Calu3 (cell line): ENCODE measurements around the gene TOR2A. TPM values are rescaled to one million over a fixed set of nuclear protein-coding genes. Genes with fewer than 3 reads are reported as not detected.
"Not testable (repeated sequence)": the region's sequence is repeated elsewhere in the genome, so short reads cannot be mapped to it uniquely, and the experiment has no call there.

Experiments used
- BruUV-seq: library from RNA; stranded (reverse); fragments of 400-500 nt; replicated peaks from 2 replicates; lab custom pipeline; 2021; lab: Mats Ljungman, UMichigan
- CTCF ChIA-PET: fragments of 300-600 bp; sonication (Branson Sonifier 250); formaldehyde crosslinking; loops from one replicate; lab custom pipeline; 2022; ENCODE audit warnings: antibody characterized with exemption; lab: Charles Lee
- DNase-seq: peaks from one replicate; pipeline ENCODE4 v3.0.0; 2022
- H3K27ac Mint-ChIP-seq: one replicate; pipeline ENCODE4 v1.8.0; 2022; ENCODE audit warnings: mixed read lengths; ENCODE audit not compliant: unreplicated experiment
- H3K27me3 Mint-ChIP-seq: one replicate; pipeline ENCODE4 v1.8.0; 2022; ENCODE audit warnings: mixed read lengths; ENCODE audit not compliant: unreplicated experiment
- H3K36me3 Mint-ChIP-seq: one replicate; pipeline ENCODE4 v1.8.0; 2022; ENCODE audit warnings: mild to moderate bottlenecking, moderate library complexity, mixed read lengths; ENCODE audit not compliant: insufficient read depth, unreplicated experiment
- H3K4me1 Mint-ChIP-seq: one replicate; pipeline ENCODE4 v1.8.0; 2022; ENCODE audit warnings: mild to moderate bottlenecking, low read depth, mixed read lengths; ENCODE audit not compliant: unreplicated experiment
- H3K4me3 Mint-ChIP-seq: one replicate; pipeline ENCODE4 v1.8.0; 2022; ENCODE audit warnings: mild to moderate bottlenecking, low read depth, moderate library complexity, mixed read lengths; ENCODE audit not compliant: unreplicated experiment
- H3K9me3 Mint-ChIP-seq: one replicate; pipeline ENCODE4 v1.8.0; 2022; ENCODE audit warnings: low read depth, mixed read lengths; ENCODE audit not compliant: unreplicated experiment
- intact Hi-C: fragments of 100-400 bp; cut with micrococcal nuclease; formaldehyde crosslinking; loops from one replicate; pipeline ENCODE4 v1.10.0; 2022; ENCODE audit not compliant: unreplicated experiment
- total RNA-seq: library from RNA; stranded (reverse); gene quantifications from 2 replicates; pipeline ENCODE4 v1.2.3, GENCODE V29; 2022
- TF ChIP-seq, protein P1 (sequence below): fragments of 200-600 bp; IDR thresholded peaks from one replicate; pipeline ENCODE4 v1.8.0; 2022; ENCODE audit warnings: antibody characterized with exemption; ENCODE audit not compliant: unreplicated experiment

TOR2A gene
- total RNA-seq, 1 experiment from 2014 or later: 7.6 TPM

GRCh38 chr9:127761491-127761956 lies 26.4 kb upstream of the TOR2A start:
- peaks cover 54% of the 10 kb centered on the region for H3K27me3 Mint-ChIP-seq
- no TSS peak for BruUV-seq
- intact Hi-C loops: no loop called here
- CTCF ChIA-PET: no interaction called here
- no peaks in the 10 kb centered on the region for H3K9me3 Mint-ChIP-seq
- H3K4me3 Mint-ChIP-seq: no peak overlapping the region
- TF ChIP-seq, protein P1, sequence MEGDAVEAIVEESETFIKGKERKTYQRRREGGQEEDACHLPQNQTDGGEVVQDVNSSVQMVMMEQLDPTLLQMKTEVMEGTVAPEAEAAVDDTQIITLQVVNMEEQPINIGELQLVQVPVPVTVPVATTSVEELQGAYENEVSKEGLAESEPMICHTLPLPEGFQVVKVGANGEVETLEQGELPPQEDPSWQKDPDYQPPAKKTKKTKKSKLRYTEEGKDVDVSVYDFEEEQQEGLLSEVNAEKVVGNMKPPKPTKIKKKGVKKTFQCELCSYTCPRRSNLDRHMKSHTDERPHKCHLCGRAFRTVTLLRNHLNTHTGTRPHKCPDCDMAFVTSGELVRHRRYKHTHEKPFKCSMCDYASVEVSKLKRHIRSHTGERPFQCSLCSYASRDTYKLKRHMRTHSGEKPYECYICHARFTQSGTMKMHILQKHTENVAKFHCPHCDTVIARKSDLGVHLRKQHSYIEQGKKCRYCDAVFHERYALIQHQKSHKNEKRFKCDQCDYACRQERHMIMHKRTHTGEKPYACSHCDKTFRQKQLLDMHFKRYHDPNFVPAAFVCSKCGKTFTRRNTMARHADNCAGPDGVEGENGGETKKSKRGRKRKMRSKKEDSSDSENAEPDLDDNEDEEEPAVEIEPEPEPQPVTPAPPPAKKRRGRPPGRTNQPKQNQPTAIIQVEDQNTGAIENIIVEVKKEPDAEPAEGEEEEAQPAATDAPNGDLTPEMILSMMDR: no peak
- H3K4me1 Mint-ChIP-seq: no peaks in the 10 kb centered on the region
- H3K27ac Mint-ChIP-seq: no peak overlapping the region
- no peak for DNase-seq
- no peaks in the 10 kb centered on the region for H3K36me3 Mint-ChIP-seq

- H3K36me3 Mint-ChIP-seq: no peaks in the 10 kb centered on the region
- H3K27me3 Mint-ChIP-seq: peaks cover 49% of the 10 kb centered on the region
- TF ChIP-seq, protein P1: no peak
- DNase-seq: no peak
- no peaks in the 10 kb centered on the region for H3K4me1 Mint-ChIP-seq
- no peaks in the 10 kb centered on the region for H3K9me3 Mint-ChIP-seq
- no TSS peak for BruUV-seq
- H3K4me3 Mint-ChIP-seq: no peak overlapping the region
- CTCF ChIA-PET: no interaction called here
- H3K27ac Mint-ChIP-seq: no peak overlapping the region
- intact Hi-C loops: no loop called here
Observed at GRCh38 chr9:127761061-127761460, 26.0 kb upstream of the TOR2A start.

DNA sequence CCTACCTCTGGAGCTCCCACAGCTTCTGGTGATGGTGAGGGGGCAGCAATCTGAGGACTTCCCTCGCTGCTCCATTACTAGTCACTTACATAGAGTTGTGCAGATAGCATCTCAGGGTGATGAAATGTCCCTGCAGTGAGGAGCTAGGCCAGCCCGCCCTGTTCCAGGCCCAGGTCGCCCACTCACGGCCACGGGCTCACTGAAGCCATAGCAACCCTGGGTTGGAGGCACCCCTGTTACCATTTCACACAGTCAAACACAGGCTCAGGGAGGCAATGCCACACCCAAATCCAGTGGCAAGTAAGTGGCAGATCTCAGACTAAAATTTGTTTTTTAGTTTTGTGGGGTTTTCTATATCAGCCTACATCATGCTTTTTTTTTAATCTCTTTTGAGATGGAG lies 23.7 kb upstream of the TOR2A start:
- DNase-seq: no peak
- CTCF ChIA-PET: no interaction called here
- no peaks in the 10 kb centered on the region for H3K36me3 Mint-ChIP-seq
- BruUV-seq: no TSS peak
- no peaks in the 10 kb centered on the region for H3K9me3 Mint-ChIP-seq
- no peak overlapping the region for H3K27ac Mint-ChIP-seq
- TF ChIP-seq, protein P1: no peak
- no peaks in the 10 kb centered on the region for H3K4me1 Mint-ChIP-seq
- intact Hi-C loops: no loop called here
- no peak overlapping the region for H3K4me3 Mint-ChIP-seq
- peaks cover 34% of the 10 kb centered on the region for H3K27me3 Mint-ChIP-seq

- peaks cover 34% of the 10 kb centered on the region for H3K27me3 Mint-ChIP-seq
- BruUV-seq, intact Hi-C loops, H3K36me3 Mint-ChIP-seq, H3K4me1 Mint-ChIP-seq, DNase-seq, H3K9me3 Mint-ChIP-seq, H3K4me3 Mint-ChIP-seq, H3K27ac Mint-ChIP-seq: not testable (repeated sequence)
- CTCF ChIA-PET: interaction anchor here (0.6 kb wide), 1 partner anchor 205 kb away, joined by 3 read pairs; no protein-coding TSS in a partner anchor
Observed at GRCh38 chr9:127756776-127757175, 21.7 kb upstream of the TOR2A start.

DNA sequence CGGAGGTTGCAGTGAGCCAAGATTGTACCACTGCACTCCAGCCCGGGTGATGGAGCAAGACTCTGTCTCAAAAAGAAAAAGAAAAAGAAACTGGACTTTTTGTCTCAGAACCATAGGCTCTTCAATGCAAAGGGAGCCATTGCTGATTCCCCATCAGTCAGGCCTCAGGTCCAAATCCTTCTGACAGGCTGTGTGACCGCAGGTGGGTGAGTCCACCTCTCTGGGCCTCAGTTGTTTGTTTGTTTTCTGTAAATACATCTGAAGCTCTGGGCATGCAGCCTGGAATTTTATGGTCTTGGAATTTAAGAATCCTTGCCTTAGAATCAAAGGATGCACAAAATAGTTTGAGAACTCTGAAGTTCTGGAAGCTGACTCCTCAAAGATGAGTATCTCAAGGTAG lies 21.1 kb upstream of the TOR2A start:
- TF ChIP-seq, protein P1: no peak
- Mint-ChIP-seq H3K4me3 (no peak overlapping the region), H3K27ac (no peak overlapping the region), H3K27me3 (peaks cover 34% of the 10 kb centered on the region), H3K9me3 (no peaks in the 10 kb centered on the region), H3K4me1 (no peaks in the 10 kb centered on the region), H3K36me3 (peaks cover 5% of the 10 kb centered on the region)
- BruUV-seq: no TSS peak
- DNase-seq: no peak
- intact Hi-C loops: no loop called here
- CTCF ChIA-PET: no interaction called here
